Measurements from ENCODE around the gene PSAPL1.

Gene PSAPL1

GRCh38 chr4:7434766-7435150 is at the start of gene PSAPL1:
PSAPL1 (minus strand) TSS chr4:7434930; CDS start chr4:7434879, 51 bp downstream.
- DNase-seq: no peak

- no peak for DNase-seq
These were observed 46.5 kb upstream of the PSAPL1 start for GRCh38 chr4:7481227-7481626.

GRCh38 chr4:7480423-7480822 is 45.7 kb upstream of the PSAPL1 start:
- DNase-seq: no peak

- DNase-seq: no peak
These were observed 43.9 kb upstream of the PSAPL1 start for GRCh38 chr4:7478665-7479064.

GRCh38 chr4:7477695-7478094 is 43.0 kb upstream of the PSAPL1 start:
- DNase-seq: no peak

- DNase-seq: no peak
These were observed 42.1 kb upstream of the PSAPL1 start for GRCh38 chr4:7476820-7477219.

- no peak for DNase-seq
These were observed 40.5 kb upstream of the PSAPL1 start for GRCh38 chr4:7475207-7475606.

GRCh38 chr4:7474320-7474719 is 39.6 kb upstream of the PSAPL1 start:
- DNase-seq: no peak

GRCh38 chr4:7473081-7473480 is 38.4 kb upstream of the PSAPL1 start:
- no peak for DNase-seq

- no peak for DNase-seq
These were observed 37.8 kb upstream of the PSAPL1 start for GRCh38 chr4:7472442-7473013.

GRCh38 chr4:7470522-7471128 is 35.9 kb upstream of the PSAPL1 start:
- no peak for DNase-seq

GRCh38 chr4:7470111-7470510 is 35.4 kb upstream of the PSAPL1 start:
- no peak for DNase-seq

- no peak for DNase-seq
These were observed 34.3 kb upstream of the PSAPL1 start for GRCh38 chr4:7469023-7469422.

GRCh38 chr4:7467471-7467870 is 32.7 kb upstream of the PSAPL1 start:
- DNase-seq: no peak

GRCh38 chr4:7466904-7467303 is 32.2 kb upstream of the PSAPL1 start:
- DNase-seq: no peak

- no peak for DNase-seq
These were observed 31.5 kb upstream of the PSAPL1 start for GRCh38 chr4:7466215-7466614.

GRCh38 chr4:7465017-7465416 is 30.3 kb upstream of the PSAPL1 start:
- DNase-seq: no peak

- no peak for DNase-seq
These were observed 29.5 kb upstream of the PSAPL1 start for GRCh38 chr4:7464259-7464655.

- DNase-seq: no peak
These were observed 29.0 kb upstream of the PSAPL1 start for GRCh38 chr4:7463566-7464258.

- DNase-seq: peak; percentile 10
These were observed 27.8 kb upstream of the PSAPL1 start for GRCh38 chr4:7462509-7462971.

GRCh38 chr4:7461230-7461629 is 26.5 kb upstream of the PSAPL1 start:
- no peak for DNase-seq

- DNase-seq: no peak
These were observed 25.8 kb upstream of the PSAPL1 start for GRCh38 chr4:7460566-7460965.

- DNase-seq: no peak
These were observed 24.7 kb upstream of the PSAPL1 start for GRCh38 chr4:7459471-7459870.

GRCh38 chr4:7458477-7458876 is 23.7 kb upstream of the PSAPL1 start:
- no peak for DNase-seq

- DNase-seq: no peak
These were observed 23.3 kb upstream of the PSAPL1 start for GRCh38 chr4:7458066-7458425.

All from SHP77 treated with DMSO at 0.1 percent for 48 hours (cell line).